Upper lobe of left lung (tissue), 6 donors: ENCODE measurements around the gene GAPDHS. TPM values are rescaled to one million over a fixed set of nuclear protein-coding genes. Genes with fewer than 3 reads are reported as not detected.

Experiments used
- ATAC-seq, 2 donors: fragments of 200-7000 bp; cut with Tn5 transposase; one replicate each; pipeline ENCODE4 v1.9.1; 2022; ENCODE audit warnings: mild to moderate bottlenecking in 2 of 2, moderate library complexity in 2 of 2; ENCODE audit not compliant: low FRiP score in 2 of 2
- DNase-seq, 2 donors: peaks; one replicate each; pipeline ENCODE4 v3.0.0-alpha.2; 2019 to 2020
- H3K27ac ChIP-seq, 4 donors: fragments of 200-600 bp; sonication (generic); one replicate each; pipeline ENCODE4 v1.5.1; 2016 to 2019
- H3K27me3 ChIP-seq, 4 donors: fragments of 200-600 bp; sonication (generic); one replicate each; pipeline ENCODE4 v1.5.1; 2017 to 2019
- H3K36me3 ChIP-seq, 4 donors: fragments of 200-600 bp; sonication (generic); one replicate each; pipeline ENCODE4 v1.5.1; 2016 to 2019
- H3K4me1 ChIP-seq, 4 donors: fragments of 200-600 bp; sonication (generic); one replicate each; pipeline ENCODE4 v1.5.1; 2018 to 2019
- H3K4me3 ChIP-seq, 4 donors: fragments of 200-600 bp; sonication (generic); one replicate each; pipeline ENCODE4 v1.5.1; 2017 to 2019; ENCODE audit warnings: mild to moderate bottlenecking in 2 of 4, moderate library complexity in 1 of 4
- H3K9me3 ChIP-seq, 4 donors: fragments of 200-600 bp; sonication (generic); one replicate each; pipeline ENCODE4 v1.5.1; 2018 to 2019
- CTCF ChIP-seq, 6 experiments: fragments of 450-650 bp in 4 of 6; fragments of 200-600 bp in 2 of 6; sonication (generic) in 2 of 6; IDR thresholded peaks; one replicate each; pipeline ENCODE4 v1.5.1; 2016 to 2019; ENCODE audit warnings: antibody characterized with exemption in 6 of 6
- EP300 ChIP-seq, 4 donors: sonication (generic); formaldehyde crosslinking; IDR thresholded peaks; one replicate each; pipeline ENCODE4 v1.5.1; 2017; ENCODE audit warnings: antibody characterized with exemption in 4 of 4, control low read depth in 2 of 4
- POLR2A ChIP-seq, 4 donors: fragments of 450-650 bp; IDR thresholded peaks; one replicate each; pipeline ENCODE4 v1.5.1; 2016 to 2017; ENCODE audit warnings: antibody characterized with exemption in 4 of 4, mild to moderate bottlenecking in 2 of 4
- POLR2AphosphoS5 ChIP-seq, 2 donors: sonication (generic); formaldehyde crosslinking; IDR thresholded peaks; one replicate each; pipeline ENCODE4 v1.5.1; 2017; ENCODE audit warnings: antibody characterized with exemption in 2 of 2
- WGBS, 2 donors: methylation state at CpG; one replicate each; pipeline ENCODE4 v1.1.5; 2017 to 2018; 5-methylcytosine and 5-hydroxymethylcytosine counted together
- total RNA-seq, 6 donors: library from RNA; depleted of rRNA in 4 of 6; stranded (reverse); fragments of >200 nt in 4 of 6; gene quantifications; one replicate each; pipeline versions ENCODE4 v1.1.0 to v1.2.1, GENCODE V29; 2016 to 2021
- donor health status: DM: no; HTN: no; CAD: no; lungs with moderate emphysema.
- donor health status: DM: no; HTN: yes; CAD: no; lungs with severe emphysema.

GAPDHS gene
- total RNA-seq, 6 donors from 2014 or later: not detected

- Histone ChIP-seq H3K27me3 (no peaks in the 10 kb centered on the region), H3K36me3 (no peaks in the 10 kb centered on the region), H3K4me1 (peaks cover 7 to 24% (median 11%) of the 10 kb centered on the region in 4 donors), H3K4me3 (no peak overlapping the region), H3K27ac (no peak overlapping the region), H3K9me3 (no peaks in the 10 kb centered on the region)
- WGBS, 2 donors: 68 to 83% methylated on average over 5 to 7 of the region's 7 CpGs
- no peak for TF ChIP-seq CTCF (IDR thresholded peaks at IDR 0.05)
- no peak for TF ChIP-seq EP300 (IDR thresholded peaks at IDR 0.05)
- TF ChIP-seq POLR2A (IDR thresholded peaks at IDR 0.05): no peak
- TF ChIP-seq POLR2AphosphoS5 (IDR thresholded peaks at IDR 0.05): no peak
- ATAC-seq (no peak), DNase-seq (no peak)
These were observed 21.9 kb upstream of the GAPDHS start for GRCh38 chr19:35511337-35511736.

- 79 to 84% methylated on average over 11 to 15 of the region's 15 CpGs for WGBS, 2 donors
- H3K9me3 ChIP-seq: no peaks in the 10 kb centered on the region
- H3K27me3 ChIP-seq: no peaks in the 10 kb centered on the region
- TF ChIP-seq CTCF (IDR thresholded peaks at IDR 0.05): no peak
- no peak for TF ChIP-seq POLR2A (IDR thresholded peaks at IDR 0.05)
- no peak for TF ChIP-seq EP300 (IDR thresholded peaks at IDR 0.05)
- TF ChIP-seq POLR2AphosphoS5 (IDR thresholded peaks at IDR 0.05): no peak
- DNase-seq (peak in 1 of 2 donors; percentile 50), ATAC-seq (no peak)
- H3K4me3 ChIP-seq: no peak overlapping the region
- no peaks in the 10 kb centered on the region for H3K36me3 ChIP-seq
- peaks cover 7 to 24% (median 11%) of the 10 kb centered on the region in 4 donors for H3K4me1 ChIP-seq
- H3K27ac ChIP-seq: no peak overlapping the region
These were observed 20.2 kb upstream of the GAPDHS start for GRCh38 chr19:35512831-35513627.

GRCh38 chr19:35513628-35514281 lies 19.5 kb upstream of the GAPDHS start, which contains the start of gene DMKN:
Gene DMKN (minus strand): TSS chr19:35513649. CDS start chr19:35513475, 174 bp downstream.
- 21 to 30% methylated on average over 14 to 15 of the region's 15 CpGs for WGBS, 2 donors
- ATAC-seq (no peak), DNase-seq (peak; percentile 38 to 44)
- TF ChIP-seq CTCF (IDR thresholded peaks at IDR 0.05) (peak in 1 of 6 experiments; percentile 11), EP300 (IDR thresholded peaks at IDR 0.05) (no peak)
- no peaks in the 10 kb centered on the region for H3K27me3 ChIP-seq
- H3K4me1 ChIP-seq: peaks cover 7 to 24% (median 11%) of the 10 kb centered on the region in 4 donors
- H3K4me3 ChIP-seq: no peak within 1 kb of the TSS
- no peaks in the 10 kb centered on the region for H3K36me3 ChIP-seq
- no peaks in the 10 kb centered on the region for H3K9me3 ChIP-seq
- H3K27ac ChIP-seq: no peak within 1 kb of the TSS

- DNase-seq: peak; percentile 27 to 65
- no peak for ATAC-seq
- Histone ChIP-seq H3K27ac (no peak overlapping the region), H3K36me3 (no peaks in the 10 kb centered on the region), H3K9me3 (no peaks in the 10 kb centered on the region), H3K27me3 (no peaks in the 10 kb centered on the region), H3K4me3 (no peak overlapping the region), H3K4me1 (peaks cover 7 to 23% (median 11%) of the 10 kb centered on the region in 4 donors)
- TF ChIP-seq CTCF (IDR thresholded peaks at IDR 0.05) (no peak), POLR2A (IDR thresholded peaks at IDR 0.05) (no peak), EP300 (IDR thresholded peaks at IDR 0.05) (no peak), POLR2AphosphoS5 (IDR thresholded peaks at IDR 0.05) (no peak)
- WGBS, 2 donors: 30% methylated on average over 12 to 20 of the region's 20 CpGs
These were observed 18.9 kb upstream of the GAPDHS start for GRCh38 chr19:35514282-35514809.
